Aortic smooth muscle cell (primary cell): ENCODE data around the gene STUB1. TPM values are rescaled to one million over a fixed set of nuclear protein-coding genes. Genes with fewer than 3 reads are reported as not detected.

ENCODE experiments used
- total RNA-seq: library from RNA; depleted of rRNA; stranded (reverse); fragments of >200 nt; gene quantifications from 2 replicates; pipeline ENCODE4 v1.2.3, GENCODE V29; 2014

Gene STUB1
- 130 and 188 TPM in 2 replicates for total RNA-seq

DNA sequence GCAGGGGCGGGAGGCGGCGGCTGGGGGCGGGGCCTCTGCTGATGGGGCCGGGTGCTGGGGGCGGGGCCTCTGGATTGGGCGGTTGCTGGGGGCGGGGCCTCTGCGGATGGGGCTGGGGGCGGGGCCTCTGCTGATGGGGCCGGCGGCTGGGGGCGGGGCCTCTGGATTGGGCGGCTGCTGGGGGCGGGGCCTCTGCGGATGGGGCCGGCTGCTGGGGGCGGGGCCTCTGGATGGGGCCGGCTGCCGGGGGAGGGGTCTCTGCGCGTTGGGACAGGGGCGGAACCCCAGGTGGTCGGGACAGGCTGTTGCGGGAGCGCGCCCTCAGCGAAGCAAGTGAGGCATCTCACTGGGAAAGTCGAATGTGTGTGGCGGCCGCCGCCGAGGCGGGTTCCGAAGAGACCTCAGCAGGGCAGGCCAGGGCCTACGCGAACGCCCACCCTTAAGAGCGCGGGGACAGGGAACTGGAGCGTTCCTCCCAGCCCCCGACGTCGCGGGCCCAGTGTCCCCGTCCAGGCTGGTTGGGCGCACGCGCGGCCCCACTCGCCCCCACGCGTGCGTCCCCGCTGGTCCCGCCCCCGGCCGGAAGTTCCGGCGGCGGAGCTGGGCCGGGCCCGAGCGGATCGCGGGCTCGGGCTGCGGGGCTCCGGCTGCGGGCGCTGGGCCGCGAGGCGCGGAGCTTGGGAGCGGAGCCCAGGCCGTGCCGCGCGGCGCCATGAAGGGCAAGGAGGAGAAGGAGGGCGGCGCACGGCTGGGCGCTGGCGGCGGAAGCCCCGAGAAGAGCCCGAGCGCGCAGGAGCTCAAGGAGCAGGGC is at the start of gene STUB1:
STUB1 (plus strand) TSS at position 597 of the 811 bp plus-strand sequence; CDS start at position 713, 116 bp downstream.

DNA sequence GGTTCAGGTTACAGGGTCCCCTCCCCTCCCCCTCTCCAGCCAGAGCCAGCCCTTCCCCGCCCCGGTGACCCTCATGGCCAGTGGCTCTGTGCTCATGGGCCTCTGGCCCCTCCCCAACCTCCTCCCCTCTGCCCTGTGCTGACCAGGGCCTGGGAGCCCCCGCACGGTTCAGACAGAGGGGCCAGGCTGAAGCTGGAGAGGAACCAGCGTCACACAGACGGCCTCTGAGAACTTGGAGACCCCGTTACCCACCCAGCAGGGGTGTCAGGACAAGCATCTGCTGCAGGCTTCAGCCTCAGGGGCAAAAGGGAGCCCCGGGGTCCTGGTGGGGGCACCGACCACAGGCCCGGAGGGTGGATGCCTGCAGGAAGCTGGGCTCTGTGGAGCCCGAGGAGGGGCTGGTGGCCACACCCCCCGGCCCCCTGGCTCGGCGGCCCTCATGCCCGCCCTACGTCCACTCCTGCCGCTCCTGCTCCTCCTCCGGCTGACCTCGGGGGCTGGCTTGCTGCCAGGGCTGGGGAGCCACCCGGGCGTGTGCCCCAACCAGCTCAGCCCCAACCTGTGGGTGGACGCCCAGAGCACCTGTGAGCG is 49.3 kb upstream of the STUB1 start, which contains the start of gene WFIKKN1:
WFIKKN1 (plus strand) TSS at position 171 of the 591 bp plus-strand sequence; CDS start at position 440, 269 bp downstream.

DNA sequence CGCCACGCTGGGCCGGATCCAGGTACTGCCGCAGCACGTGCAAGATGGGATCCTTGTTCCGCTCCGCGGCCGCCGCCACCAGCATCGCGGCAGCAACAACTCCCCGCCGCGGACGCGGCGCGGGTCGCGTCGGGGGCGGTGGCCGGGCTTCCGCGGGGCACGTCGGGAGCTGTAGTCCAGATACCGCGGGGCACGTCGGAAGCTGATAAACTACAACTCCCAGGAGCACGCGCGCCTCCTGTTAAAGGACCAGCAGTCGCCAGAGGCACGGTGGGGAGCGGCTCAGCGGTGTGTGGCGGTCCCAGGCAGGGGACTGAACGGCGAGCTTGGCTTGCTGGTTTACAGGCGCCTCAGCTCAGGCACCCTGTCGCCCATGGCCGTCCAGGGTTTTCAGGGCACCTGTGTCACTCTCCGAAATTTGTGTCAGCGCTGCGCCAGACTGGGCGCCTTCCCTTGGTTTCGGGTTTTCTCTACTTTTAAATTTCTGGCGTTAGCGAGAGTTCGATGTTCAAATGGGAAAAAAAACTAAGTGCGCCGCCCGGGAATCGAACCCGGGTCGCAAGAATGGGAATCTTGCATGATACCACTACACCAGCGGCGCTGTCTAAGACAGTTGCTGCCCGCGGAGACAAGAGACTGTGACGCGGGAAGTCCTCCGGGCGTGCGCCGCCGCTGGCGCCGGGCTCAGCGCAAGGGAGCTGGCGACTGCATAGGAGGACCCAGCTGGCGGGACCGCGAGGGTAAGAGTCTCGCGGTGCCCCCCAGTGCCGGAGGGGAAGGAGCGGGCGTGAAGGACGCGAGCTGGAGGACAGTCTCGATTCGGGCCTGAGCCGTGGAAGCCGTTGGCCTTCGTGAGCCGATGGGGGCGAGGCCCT is 43.8 kb upstream of the STUB1 start, which contains the start of gene METTL26:
METTL26 (minus strand) TSS at position 100 of the 875 bp plus-strand sequence; CDS start at position 85, 15 bp downstream.

DNA sequence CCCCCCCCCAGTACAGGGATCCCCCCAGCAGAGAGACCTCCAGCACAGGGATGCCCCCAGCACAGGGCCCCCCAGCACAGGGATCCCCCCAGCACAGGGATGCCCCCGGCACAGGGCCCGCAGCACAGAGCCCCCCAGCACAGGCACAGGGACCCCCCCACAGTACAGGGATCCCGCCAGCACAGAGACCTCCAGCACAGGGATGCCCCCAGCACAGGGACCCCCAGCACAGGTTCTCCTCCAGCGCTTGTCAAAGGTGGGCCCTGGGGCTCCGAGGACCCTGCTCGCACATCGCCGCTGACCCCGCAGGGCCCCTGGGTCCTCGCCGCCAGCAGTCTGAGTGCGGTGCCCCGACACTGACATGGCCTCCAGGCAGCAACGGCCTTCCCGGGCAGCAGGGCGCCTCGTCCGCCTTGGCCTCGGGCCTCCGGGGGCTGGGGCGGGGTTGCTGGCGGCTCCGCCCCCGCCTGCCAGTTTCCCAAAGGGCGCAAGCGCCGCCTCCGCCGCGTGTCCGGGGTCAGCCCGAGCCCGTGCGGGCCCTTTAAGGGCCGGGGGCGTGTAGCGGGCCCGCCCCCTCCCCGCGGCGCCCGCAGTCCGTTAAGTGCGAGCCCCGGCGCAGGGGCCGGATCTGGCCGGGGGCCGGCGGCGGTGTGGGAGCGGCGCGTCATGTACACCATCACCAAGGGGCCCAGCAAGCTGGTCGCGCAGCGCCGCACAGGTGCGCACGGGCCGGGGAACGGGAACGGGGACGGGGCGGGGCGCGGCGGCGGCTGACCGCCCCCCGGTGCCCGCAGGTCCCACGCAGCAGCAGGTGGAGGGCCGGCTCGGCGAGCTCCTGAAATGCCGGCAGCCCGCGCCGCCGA is 38.7 kb upstream of the STUB1 start, which contains the start of gene MCRIP2:
MCRIP2 (plus strand) TSS at position 503 of the 863 bp plus-strand sequence; CDS start at position 667, 164 bp downstream.

DNA sequence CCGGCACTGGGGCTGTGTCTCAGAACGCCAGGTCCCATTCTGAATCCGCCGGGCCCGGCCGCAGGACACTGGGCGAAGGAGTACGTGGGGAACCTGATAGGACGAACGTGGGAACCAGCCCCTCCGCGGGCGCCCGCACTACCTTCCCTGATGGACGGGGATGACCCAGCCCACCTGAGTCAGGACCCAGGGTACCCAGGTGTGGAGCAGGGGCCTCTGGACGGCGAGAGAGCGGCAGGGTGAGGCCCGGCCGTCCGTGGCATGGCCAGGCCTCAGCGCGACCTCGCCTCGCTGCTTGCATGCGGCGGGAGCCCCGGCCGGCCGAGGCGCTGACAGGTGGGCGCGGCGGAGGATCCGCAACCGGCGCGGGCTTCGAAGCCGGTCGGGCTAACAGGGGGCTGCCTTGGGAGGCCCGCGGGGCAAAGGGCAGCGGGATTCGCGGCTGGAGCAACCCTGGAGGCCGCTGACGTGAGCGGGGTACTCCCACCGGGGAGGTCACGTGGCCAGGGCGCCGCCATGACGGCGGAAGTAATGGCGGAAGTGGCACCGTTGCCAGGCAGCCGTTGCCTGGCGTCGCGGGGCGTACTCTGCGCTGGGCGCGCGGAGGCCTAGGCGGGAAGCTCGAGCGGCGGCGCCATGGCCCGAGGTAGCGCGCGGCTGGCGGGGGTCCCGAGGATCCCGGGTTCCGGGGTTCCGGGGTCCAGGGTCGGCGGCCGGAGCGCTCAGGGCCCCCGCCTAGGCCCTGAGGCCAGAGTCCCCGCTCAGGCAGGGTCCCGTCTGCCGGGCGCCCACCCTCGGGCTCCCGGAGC is 31.2 kb upstream of the STUB1 start, which contains the start of gene WDR90:
WDR90 (plus strand) TSS at position 585 of the 809 bp plus-strand sequence; CDS start at position 637, 52 bp downstream.

DNA sequence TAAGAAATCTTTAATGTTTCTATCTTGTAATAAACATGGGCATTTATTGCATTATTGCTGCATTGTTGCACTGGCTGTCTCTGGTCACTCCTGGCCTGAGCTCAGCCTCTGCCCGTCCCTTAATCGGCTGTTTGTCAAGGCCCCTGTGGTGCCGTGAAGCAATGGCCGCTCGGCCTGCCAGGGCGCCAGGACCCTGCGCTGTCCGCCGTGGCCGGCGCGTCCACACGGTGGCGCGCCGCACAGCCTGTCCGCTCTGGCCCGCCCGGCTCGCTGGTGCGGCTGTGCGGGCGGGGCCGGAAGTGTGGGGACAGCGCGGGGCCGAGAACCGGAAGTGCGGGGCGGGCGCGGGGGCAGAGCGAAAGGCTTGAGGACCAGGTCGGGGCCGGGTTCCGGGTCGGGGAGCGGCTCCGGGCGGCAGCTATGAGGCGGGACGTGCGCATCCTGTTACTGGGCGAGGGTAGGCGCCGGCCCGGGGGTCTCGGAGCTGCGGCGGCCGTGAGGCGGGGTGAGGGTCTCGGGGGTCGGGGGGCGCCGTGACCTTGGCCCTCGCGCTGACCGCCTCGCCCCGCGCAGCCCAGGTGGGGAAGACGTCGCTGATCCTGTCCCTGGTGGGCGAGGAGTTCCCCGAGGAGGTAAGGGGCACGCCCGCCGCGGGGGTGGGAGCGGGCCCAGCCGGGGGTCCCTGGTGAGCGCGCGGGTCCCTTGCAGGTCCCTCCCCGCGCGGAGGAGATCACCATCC is 12.3 kb upstream of the STUB1 start, which contains the start of gene RHOT2:
RHOT2 (plus strand) TSS at position 353 of the 739 bp plus-strand sequence; CDS start at position 421, 68 bp downstream.

DNA sequence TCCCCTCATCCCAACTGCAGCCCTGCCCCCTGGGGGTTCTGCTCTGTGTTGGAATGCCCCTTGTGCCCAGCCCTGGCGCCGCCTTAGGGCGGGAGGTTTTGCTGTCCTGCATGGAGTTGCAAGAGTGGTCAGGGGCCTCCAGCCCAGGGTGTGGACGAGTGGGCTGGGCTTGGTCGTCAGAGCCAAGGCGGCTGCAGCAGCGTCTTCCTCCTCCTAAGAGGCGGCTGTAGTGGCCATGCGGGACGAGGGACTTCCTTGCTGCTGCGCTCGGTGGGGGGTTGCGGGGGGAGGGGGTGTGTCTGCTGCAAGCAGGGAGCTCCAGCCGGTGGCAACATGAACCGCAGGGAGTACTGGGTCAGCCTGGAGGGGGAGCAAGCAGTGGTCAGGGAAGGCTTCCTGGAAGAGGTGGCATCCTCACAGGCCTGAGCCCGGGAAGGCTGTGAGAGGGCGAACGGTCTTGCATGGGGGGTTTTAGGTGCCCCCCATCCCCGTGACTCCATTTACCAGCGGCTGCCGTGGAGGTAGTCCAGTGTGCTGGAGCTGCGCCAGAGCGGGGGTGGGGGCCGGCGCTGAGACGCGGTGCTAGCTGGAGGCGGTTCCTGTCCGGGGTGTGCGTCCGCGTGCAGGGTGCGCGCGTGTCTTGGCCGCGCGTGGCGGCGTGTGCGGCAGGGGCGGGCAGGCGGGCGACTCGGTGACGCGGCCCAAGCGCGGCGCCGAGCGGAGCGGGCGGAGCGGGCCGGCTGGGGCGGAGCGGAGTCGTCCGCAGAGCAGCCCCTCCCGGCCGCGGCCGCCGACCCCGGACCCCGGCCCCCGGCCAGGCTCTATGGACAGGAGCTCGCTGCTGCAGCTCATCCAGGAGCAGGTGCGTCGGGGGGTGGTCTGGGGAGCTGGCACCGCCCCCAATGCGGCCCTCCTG is 5.0 kb upstream of the STUB1 start, which contains the start of gene RHBDL1:
RHBDL1 (plus strand) TSS at position 704 of the 916 bp plus-strand sequence; CDS start at position 824, 120 bp downstream.

DNA sequence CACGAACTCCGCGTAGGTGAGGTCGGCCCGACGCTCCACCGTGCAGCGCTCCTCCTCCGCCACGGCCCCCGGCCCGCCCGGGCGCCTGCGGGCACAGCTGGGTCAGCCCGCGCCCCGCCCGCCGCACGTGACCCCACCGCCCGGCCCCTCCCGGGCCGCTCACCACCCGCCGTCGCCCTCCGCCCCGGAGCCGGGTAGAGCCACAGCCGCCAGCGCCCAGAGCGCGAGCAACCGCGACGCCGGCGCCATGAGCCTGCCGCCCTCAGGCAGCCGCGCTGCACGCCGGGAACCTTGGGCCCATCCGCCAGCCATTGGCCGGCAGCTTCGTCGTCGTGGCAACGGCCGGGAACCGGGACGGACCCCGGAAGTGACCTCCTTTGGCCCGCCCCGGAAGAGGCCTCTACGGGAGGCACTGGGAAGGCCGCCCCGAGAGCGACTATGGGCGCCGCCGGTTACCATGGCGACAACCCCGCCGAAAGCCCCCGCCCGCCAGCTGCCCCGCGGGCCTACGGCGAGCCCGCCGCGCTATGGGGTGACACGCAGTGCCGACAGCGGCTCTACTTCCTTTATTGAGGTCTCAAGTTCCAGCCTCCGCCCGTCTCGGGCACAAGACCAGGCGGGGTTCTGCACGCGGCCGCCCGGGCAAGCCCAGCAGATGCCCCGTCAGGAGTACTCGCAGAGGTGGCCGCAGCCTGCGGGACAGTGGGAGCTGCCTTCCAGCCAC is 4.0 kb downstream of the STUB1 start, which contains the start of gene JMJD8:
JMJD8 (minus strand) TSS at position 264 of the 724 bp plus-strand sequence; CDS start at position 249, 15 bp downstream.

DNA sequence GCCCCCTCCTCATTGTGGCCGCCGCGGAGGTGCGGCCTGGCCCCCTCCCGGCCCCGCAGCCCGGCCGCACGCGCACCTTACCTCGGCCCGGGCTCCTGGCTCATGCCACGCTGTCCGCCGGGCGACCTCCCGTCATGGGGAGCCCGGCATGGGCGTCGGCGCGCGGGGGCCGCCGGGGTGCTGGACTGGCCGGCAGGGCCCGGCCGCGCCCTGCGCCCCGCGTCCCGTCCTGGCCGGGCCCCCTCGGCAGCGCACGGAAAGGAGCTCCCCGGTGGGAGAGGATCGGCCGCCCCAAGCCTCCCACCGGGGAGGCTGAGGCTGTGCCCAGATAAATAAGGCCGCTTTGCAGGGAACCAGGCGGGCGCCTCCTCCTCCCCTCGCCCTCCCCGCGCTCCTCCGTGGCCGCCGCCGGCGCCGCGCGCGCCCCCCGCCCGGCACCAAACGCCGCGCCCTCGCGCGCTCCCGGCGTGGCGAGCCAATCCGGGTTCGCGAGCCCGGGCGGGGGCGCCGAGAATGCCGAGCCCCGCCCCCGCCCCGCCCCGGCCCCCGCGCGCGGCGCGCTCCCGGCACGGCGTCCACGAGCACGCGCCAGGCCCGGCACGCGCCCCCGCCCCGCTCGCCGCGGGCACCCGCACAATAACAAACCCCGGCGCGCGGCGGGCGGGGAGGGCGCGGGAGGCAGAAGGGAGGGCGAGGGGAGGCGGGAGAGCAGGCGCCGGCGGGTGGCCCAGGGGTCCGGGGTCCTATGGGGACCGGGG is 25.4 kb downstream of the STUB1 start, which contains the start of gene FBXL16:
FBXL16 (minus strand) TSS at position 371 of the 758 bp plus-strand sequence. CDS start 8,396 bp downstream, outside the sequence.

DNA sequence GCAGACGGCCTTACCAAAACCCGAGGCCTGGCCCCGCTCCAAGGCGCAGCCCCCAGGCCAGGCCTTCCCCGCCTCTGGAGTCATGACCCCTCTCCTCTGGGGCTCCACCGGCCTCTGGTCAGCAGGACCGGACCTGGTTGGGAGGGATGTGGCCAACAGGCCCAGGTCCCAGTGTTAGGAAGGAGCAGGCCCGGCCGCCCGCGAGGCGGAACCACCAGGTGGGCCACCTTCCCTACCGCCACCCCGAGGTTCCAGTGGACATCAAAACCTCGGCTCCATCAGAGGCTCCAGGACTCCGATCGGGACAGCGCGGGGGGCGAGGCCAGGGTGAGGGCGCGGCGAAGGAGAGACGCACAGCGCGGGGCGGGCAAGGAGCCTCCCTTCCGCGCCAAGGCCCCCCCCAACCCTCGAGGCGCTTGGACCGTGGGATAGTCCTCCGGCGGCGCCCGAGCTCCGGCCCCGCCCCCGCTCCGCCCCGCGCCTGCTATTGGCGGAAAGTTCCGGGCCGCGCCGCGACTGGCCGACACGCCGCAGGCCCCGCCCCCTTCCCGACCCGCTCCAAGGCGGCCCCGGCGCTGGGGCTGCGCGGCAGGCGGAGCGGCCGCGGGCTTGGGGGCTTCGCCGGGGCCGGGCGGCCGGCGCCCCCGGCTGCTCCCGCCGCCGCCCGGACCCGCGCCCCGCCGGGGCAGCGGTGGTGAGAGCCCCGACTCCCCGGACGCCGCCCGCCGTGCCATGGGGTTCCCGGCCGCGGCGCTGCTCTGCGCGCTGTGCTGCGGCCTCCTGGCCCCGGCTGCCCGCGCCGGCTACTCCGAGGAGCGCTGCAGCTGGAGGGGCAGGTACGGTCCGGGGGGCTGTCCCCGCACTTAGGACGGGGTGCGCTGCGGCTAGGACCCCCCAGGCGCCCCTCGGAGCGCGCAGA is 34.6 kb downstream of the STUB1 start, which contains the start of gene METRN:
METRN (plus strand) TSS at position 561 of the 919 bp plus-strand sequence; CDS start at position 733, 172 bp downstream.

DNA sequence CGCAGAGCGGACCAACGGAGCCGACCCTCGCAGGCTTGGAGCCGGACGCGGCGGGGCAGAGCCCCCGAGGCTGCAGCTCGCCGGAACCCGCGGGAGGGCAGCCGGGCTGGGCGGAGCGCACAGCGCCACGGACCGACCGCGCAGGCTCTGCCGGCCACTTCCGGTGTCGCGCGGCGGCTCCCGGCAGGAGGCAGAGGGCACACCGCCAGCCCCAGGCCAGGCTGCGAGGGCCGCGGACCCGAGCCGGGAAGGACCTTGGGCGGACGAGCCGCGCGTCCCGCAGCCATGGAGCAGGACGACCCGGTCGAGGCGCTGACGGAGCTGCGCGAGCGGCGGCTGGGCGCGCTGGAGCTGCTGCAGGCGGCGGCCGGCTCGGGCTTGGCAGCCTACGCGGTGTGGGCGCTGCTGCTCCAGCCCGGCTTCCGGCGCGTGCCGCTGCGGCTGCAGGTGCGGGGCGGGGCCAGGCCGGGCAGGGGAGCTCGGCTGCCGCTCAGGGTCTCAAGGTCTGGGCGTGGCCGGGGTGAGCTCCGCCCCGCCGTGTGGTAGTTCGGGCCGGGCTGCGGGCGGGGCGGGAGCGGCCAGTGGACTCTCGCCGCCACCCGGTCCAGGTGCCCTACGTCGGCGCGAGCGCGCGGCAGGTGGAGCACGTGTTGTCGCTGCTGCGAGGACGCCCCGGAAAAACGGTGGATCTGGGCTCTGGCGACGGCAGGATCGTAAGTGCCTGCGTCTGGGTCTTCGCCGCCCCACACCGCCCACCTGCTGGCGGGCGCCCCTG is 41.0 kb downstream of the STUB1 start, which contains the start of gene ANTKMT:
ANTKMT (plus strand) TSS at position 157 of the 775 bp plus-strand sequence; CDS start at position 286, 129 bp downstream.

DNA sequence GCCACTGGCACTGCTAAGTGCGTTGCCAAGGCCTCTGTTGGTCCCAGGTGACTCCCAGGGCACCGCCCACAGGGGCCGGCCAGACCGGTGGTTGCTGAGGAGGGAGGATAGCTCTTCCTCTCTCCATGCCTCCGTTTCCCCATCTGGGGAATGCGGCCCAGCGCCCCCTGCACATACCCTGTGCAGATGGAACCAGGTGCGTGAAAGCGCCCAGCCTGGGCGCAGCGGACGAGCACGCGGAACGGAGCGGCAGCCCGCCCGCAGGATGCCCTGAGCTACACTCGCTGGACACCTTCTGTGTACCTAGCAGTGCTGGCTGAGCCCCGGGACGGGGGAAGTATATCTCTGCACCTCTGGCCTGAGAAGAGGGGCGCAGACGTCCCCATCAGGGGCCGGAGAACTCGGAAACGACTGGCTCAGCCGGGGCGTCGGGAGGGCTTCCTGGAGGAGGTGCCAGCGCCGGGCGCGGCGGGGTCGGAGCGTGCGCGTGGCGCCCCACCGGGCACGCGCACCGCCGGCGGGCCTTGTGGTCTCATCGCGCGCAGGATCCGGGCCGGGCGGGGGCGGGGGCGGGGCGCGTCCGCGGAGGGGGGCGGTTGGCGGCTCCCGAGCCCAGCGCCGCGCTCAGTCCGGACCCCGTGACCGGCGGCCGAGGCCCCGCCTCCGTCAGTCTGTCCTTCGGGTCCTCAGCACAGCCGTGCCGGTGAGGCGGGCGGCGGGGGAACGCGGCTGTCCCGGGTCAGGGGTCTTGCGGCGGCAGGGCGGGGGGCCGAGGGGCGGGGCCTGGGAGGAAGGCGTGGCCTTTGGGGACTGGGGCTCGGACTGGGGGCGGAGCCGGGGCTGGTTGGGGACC is 46.5 kb downstream of the STUB1 start, which contains the start of the genes CCDC78 and HAGHL:
CCDC78 (minus strand) TSS at position 6 of the 853 bp plus-strand sequence. CDS start 76 bp downstream, outside the sequence.
HAGHL (plus strand) TSS at position 669 of the 853 bp plus-strand sequence. CDS start 404 bp downstream, outside the sequence.

